GM12878 (cell line): ENCODE results near the gene PRKCB. TPM values are rescaled to one million over a fixed set of nuclear protein-coding genes. Genes with fewer than 3 reads are reported as not detected.

ENCODE experiments used
- ATAC-seq: fragments of 200-7000 bp; cut with Tn5 transposase; 3 replicates; pipeline ENCODE4 v1.9.1; 2020; ENCODE audit warnings: mild to moderate bottlenecking, moderate library complexity
- BruUV-seq: library from RNA; stranded (reverse); fragments of 400-500 nt; replicated peaks from 2 replicates; lab custom pipeline; 2021; lab: Mats Ljungman, UMichigan
- CTCF ChIA-PET: fragments of 300-600 bp; sonication (Branson Sonifier 250); formaldehyde crosslinking; extraction: SDS; loops from one replicate; lab custom pipeline; 2021; ENCODE audit warnings: inconsistent platforms; lab: Yijun Ruan, JAX
- POLR2A ChIA-PET: fragments of 350-600 bp; formaldehyde crosslinking; extraction: SDS; loops from one replicate; lab custom pipeline; 2021; ENCODE audit warnings: inconsistent platforms; lab: Charles Lee
- RAD21 ChIA-PET: fragments of 300-600 bp; sonication (Branson Sonifier 250); formaldehyde crosslinking; loops from one replicate; lab custom pipeline; 2023; ENCODE audit warnings: antibody characterized with exemption; ENCODE audit not compliant: unreplicated experiment; lab: Charles Lee
- SMC1A ChIA-PET: fragments of 300-600 bp; sonication (Branson Sonifier 250); formaldehyde crosslinking; loops from one replicate; lab custom pipeline; 2023; ENCODE audit not compliant: unreplicated experiment, uncharacterized antibody; lab: Charles Lee
- DNase-seq: peaks from one replicate; pipeline ENCODE4 v3.0.0-alpha.2; 2011; ENCODE audit warnings: low read depth, low spot score
- FAIRE-seq: peaks from 3 replicates; lab custom pipeline; 2011; peaks lifted over from hg19 to GRCh38; lab: Jason Lieb, UNC
- H2AFZ ChIP-seq: 2 replicates; pipeline ENCODE4 v1.6.0; 2011; ENCODE audit warnings: low read depth, low read length, control low read depth; ENCODE audit not compliant: control insufficient read depth
- H3K27ac ChIP-seq: 2 replicates; pipeline ENCODE4 v1.5.1; 2011; ENCODE audit warnings: control low read depth; ENCODE audit not compliant: control insufficient read depth, insufficient read depth
- H3K27me3 ChIP-seq, 2 experiments: replicated peaks in 1 of 2; 2 replicates each; pipeline versions ENCODE4 v1.6.0 to v1.6.1; 2011; ENCODE audit warnings: low read length in 1 of 2; ENCODE audit not compliant: control insufficient read depth in 2 of 2, insufficient read depth in 2 of 2
- H3K36me3 ChIP-seq, 2 experiments: 2 replicates each; pipeline ENCODE4 v1.5.1; 2011; ENCODE audit warnings: low read length in 1 of 2; ENCODE audit not compliant: control insufficient read depth in 2 of 2, insufficient read depth in 2 of 2
- H3K4me1 ChIP-seq: 2 replicates; pipeline ENCODE4 v1.6.1; 2011; ENCODE audit warnings: mild to moderate bottlenecking, low read length, moderate library complexity, mixed read lengths; ENCODE audit not compliant: control insufficient read depth, insufficient read depth
- H3K4me2 ChIP-seq: 2 replicates; pipeline ENCODE4 v1.6.0; 2011; ENCODE audit warnings: control low read depth; ENCODE audit not compliant: control insufficient read depth, insufficient read depth
- H3K4me3 ChIP-seq: fragments of 200-600 bp; sonication (generic); 2 replicates; pipeline ENCODE4 v1.5.1; 2016
- H3K79me2 ChIP-seq: 2 replicates; pipeline ENCODE4 v1.6.0; 2011; ENCODE audit warnings: low read length; ENCODE audit not compliant: control insufficient read depth, insufficient read depth
- H3K9ac ChIP-seq: 2 replicates; pipeline ENCODE4 v1.8.0; 2011; ENCODE audit warnings: low read length, control low read depth, mixed read lengths; ENCODE audit not compliant: control insufficient read depth, insufficient read depth
- H3K9me3 ChIP-seq: replicated peaks from 3 replicates; pipeline ENCODE4 v1.5.1; 2011; ENCODE audit warnings: mild to moderate bottlenecking, low read length; ENCODE audit not compliant: control insufficient read depth, insufficient read depth
- H4K20me1 ChIP-seq: 2 replicates; pipeline ENCODE4 v1.6.0; 2011; ENCODE audit not compliant: control insufficient read depth, insufficient read depth
- BHLHE40 ChIP-seq, 2 experiments: fragments of 450-650 bp in 1 of 2; IDR thresholded peaks; 2 replicates each; pipeline ENCODE4 v1.6.1; 2011 to 2017; ENCODE audit warnings: low read depth in 2 of 2, borderline replicate concordance in 1 of 2, improper control_type of control experiment in 1 of 2, low read length in 1 of 2, mild to moderate bottlenecking in 1 of 2
- BMI1 ChIP-seq: fragments of 450-650 bp; IDR thresholded peaks from 2 replicates; pipeline ENCODE4 v1.6.1; 2016; ENCODE audit warnings: mild to moderate bottlenecking, moderate library complexity, borderline replicate concordance
- BRCA1 ChIP-seq: IDR thresholded peaks from 2 replicates; pipeline ENCODE4 v1.6.1; 2011; ENCODE audit warnings: low read depth, low read length, improper control_type of control experiment
- HDAC6 ChIP-seq: fragments of 200-600 bp; sonication (generic); IDR thresholded peaks from one replicate; pipeline ENCODE4 v1.8.0; 2017; ENCODE audit warnings: antibody characterized with exemption; ENCODE audit not compliant: unreplicated experiment
- MXI1 ChIP-seq: fragments of 150-350 bp; IDR thresholded peaks from 2 replicates; pipeline ENCODE4 v1.6.1; 2011; ENCODE audit warnings: low read depth, mild to moderate bottlenecking, inconsistent platforms, low read length, improper control_type of control experiment
- MYB ChIP-seq: fragments of 150-350 bp; IDR thresholded peaks from 2 replicates; pipeline ENCODE4 v1.6.1; 2014; ENCODE audit warnings: mild to moderate bottlenecking, low read depth, low read length, borderline replicate concordance
- NFIC ChIP-seq: IDR thresholded peaks from 2 replicates; pipeline ENCODE4 v1.6.1; 2012; ENCODE audit warnings: low read depth, mild to moderate bottlenecking, inconsistent platforms, low read length, moderate library complexity
- POLR2AphosphoS5 ChIP-seq: IDR thresholded peaks from 2 replicates; pipeline ENCODE4 v1.6.1; 2011; ENCODE audit warnings: mild to moderate bottlenecking, low read length, inconsistent platforms
- YY1 ChIP-seq: IDR thresholded peaks from 2 replicates; pipeline ENCODE4 v1.6.1; 2011; ENCODE audit warnings: low read depth, mild to moderate bottlenecking, low read length
- WGBS: methylation state at CpG from one replicate; pipeline ENCODE4 v1.1.6; 2016; ENCODE audit warnings: low lambda C conversion rate; ENCODE audit not compliant: insufficient replicate concordance, insufficient coverage; ENCODE audit errors: missing lambda C conversion rate; 5-methylcytosine and 5-hydroxymethylcytosine counted together
- in situ Hi-C: fragments of 300-500 bp; cut with MboI; formaldehyde crosslinking; loops from 9 replicates; pipeline ENCODE4 v1.14.3; 2018; ENCODE audit warnings: mixed read lengths
- intact Hi-C: fragments of 100-400 bp; cut with micrococcal nuclease; formaldehyde crosslinking; loops from one replicate; pipeline ENCODE4 v1.14.2; 2022; ENCODE audit not compliant: unreplicated experiment
- polyA plus RNA-seq, 11 experiments: library from polyadenylated mRNA; depleted of rRNA in 4 of 11; unstranded in 6 of 11; stranded (reverse) in 5 of 11; fragments of >200 nt; fragmentation: Nextera tagmentation in 4 of 11; fragmentation: Illumina TruSeq in 1 of 11; extraction: Ambion mirVana in 4 of 11; extraction: Trizol in 1 of 11; gene quantifications; 1 replicate in 1 of 11; 2 replicates in 10 of 11; pipeline versions ENCODE4 v1.2.1 to v1.2.3, GENCODE V29; 2011 to 2016; ENCODE audit warnings: inconsistent platforms in 2 of 11, missing spikeins in 2 of 11, low read depth in 1 of 11
- total RNA-seq, 4 experiments: library from RNA; depleted of rRNA in 3 of 4; stranded (reverse); fragments of >200 nt in 3 of 4; fragmentation: Illumina TruSeq in 1 of 4; extraction: Trizol in 1 of 4; gene quantifications; 2 replicates each; pipeline versions ENCODE4 v1.2.1 to v1.2.3, GENCODE V29; 2013 to 2021
- TF ChIP-seq, protein P1 (sequence below): fragments of 450-650 bp; IDR thresholded peaks from 2 replicates; pipeline ENCODE4 v1.6.1; 2018; ENCODE audit warnings: borderline replicate concordance, mild to moderate bottlenecking; ENCODE audit not compliant: partially characterized antibody
- TF ChIP-seq, protein P2 (sequence below): IDR thresholded peaks from 2 replicates; pipeline ENCODE4 v1.6.1; 2011; ENCODE audit warnings: borderline replicate concordance, low read depth, mild to moderate bottlenecking, moderate library complexity, low read length; ENCODE audit not compliant: insufficient read depth, poor library complexity, severe bottlenecking

PRKCB gene
- total and polyA plus RNA-seq, 10 of the 15 experiments (the other 5 are each of a cell fraction or from before 2014, with no cell fraction given): 21.4 to 158 (median 97.3) TPM

DNA sequence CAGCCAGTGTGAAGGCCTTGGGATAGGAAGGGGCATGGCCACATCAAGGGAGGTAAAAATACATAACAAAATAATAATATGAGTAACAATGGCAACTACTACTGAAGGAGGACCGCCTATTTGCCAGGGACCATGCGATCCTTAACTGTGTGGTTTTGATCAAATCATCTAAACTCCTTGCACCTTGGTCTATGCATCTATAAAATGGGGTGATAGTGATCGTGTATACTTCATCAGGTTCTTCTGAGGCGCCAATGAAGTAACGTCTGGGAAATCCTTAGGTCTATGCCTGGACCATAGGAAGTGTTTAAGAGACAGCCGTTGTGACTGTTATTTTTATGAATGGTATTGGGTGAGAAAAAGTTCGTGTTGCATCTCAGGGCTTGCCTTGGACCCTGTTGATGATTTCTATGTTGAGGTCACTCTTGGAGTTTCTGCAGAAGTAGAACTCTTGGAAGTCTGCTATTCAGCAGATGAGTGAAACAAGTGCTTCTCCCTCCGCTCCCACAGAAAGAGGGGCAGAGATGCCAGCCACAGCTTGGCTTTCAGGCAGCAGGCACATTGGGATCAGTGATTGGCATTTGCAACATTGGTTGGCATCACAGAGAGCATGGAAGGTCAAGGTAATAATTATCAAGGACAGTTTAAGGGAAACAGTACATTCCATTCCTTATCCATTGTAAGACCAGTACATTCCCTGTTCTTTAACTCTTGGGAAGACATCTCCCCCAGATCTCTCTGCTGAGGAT lies 63.1 kb downstream of the PRKCB start:
- no peak overlapping the region for H3K4me3 ChIP-seq
- POLR2A ChIA-PET: interaction anchor here (0.6 kb wide), 1 partner anchor 19 kb away, joined by 5 read pairs; no protein-coding TSS in a partner anchor
- peaks cover 3% of the 10 kb centered on the region; the same call in 1 of the 3 replicates for H3K9me3 ChIP-seq
- H3K4me2 ChIP-seq: no peak overlapping the region
- H4K20me1 ChIP-seq: peaks cover 3% of the 10 kb centered on the region
- 97% methylated on average over 8 of the region's 8 CpGs for WGBS
- H3K27me3 ChIP-seq: no peaks in the 10 kb centered on the region
- H3K36me3 ChIP-seq: peaks cover 2 to 23% of the 10 kb centered on the region in 2 experiments; a peak in 3 of 4 replicates
- DNase-seq: no peak
- SMC1A ChIA-PET: interaction anchor here (30.6 kb wide), 1 partner anchor 37 kb away, joined by 468 read pairs; no protein-coding TSS in a partner anchor
- ATAC-seq: no peak
- CTCF ChIA-PET: no interaction called here
- in situ Hi-C loops (no loop called here), intact Hi-C loops (no loop called here)
- BruUV-seq: no TSS peak
- TF ChIP-seq, protein P1, sequence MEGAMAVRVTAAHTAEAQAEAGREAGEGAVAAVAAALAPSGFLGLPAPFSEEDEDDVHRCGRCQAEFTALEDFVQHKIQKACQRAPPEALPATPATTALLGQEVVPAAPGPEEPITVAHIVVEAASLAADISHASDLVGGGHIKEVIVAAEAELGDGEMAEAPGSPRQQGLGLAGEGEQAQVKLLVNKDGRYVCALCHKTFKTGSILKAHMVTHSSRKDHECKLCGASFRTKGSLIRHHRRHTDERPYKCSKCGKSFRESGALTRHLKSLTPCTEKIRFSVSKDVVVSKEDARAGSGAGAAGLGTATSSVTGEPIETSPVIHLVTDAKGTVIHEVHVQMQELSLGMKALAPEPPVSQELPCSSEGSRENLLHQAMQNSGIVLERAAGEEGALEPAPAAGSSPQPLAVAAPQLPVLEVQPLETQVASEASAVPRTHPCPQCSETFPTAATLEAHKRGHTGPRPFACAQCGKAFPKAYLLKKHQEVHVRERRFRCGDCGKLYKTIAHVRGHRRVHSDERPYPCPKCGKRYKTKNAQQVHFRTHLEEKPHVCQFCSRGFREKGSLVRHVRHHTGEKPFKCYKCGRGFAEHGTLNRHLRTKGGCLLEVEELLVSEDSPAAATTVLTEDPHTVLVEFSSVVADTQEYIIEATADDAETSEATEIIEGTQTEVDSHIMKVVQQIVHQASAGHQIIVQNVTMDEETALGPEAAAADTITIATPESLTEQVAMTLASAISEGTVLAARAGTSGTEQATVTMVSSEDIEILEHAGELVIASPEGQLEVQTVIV: no peak
- no peak for TF ChIP-seq NFIC
- no peak for TF ChIP-seq BRCA1
- TF ChIP-seq POLR2AphosphoS5: no peak
- no peak for TF ChIP-seq HDAC6
- TF ChIP-seq, protein P2, sequence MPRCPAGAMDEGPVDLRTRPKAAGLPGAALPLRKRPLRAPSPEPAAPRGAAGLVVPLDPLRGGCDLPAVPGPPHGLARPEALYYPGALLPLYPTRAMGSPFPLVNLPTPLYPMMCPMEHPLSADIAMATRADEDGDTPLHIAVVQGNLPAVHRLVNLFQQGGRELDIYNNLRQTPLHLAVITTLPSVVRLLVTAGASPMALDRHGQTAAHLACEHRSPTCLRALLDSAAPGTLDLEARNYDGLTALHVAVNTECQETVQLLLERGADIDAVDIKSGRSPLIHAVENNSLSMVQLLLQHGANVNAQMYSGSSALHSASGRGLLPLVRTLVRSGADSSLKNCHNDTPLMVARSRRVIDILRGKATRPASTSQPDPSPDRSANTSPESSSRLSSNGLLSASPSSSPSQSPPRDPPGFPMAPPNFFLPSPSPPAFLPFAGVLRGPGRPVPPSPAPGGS: no peak
- TF ChIP-seq YY1: no peak
- TF ChIP-seq BMI1: no peak
- TF ChIP-seq MXI1: no peak
- no peak for TF ChIP-seq BHLHE40 (IDR thresholded peaks at IDR 0.05; ENCODE audit: borderline replicate concordance in 1 of 2, low read depth in 2 of 2, low read length in 1 of 2)
- TF ChIP-seq MYB: no peak
- peaks cover 64% of the 10 kb centered on the region for H3K79me2 ChIP-seq
- H3K4me1 ChIP-seq: peaks cover 27% of the 10 kb centered on the region
- no peak overlapping the region for H3K9ac ChIP-seq
- no peak overlapping the region for H2AFZ ChIP-seq
- no peak overlapping the region for H3K27ac ChIP-seq
- FAIRE-seq: no peak
- RAD21 ChIA-PET: no interaction called here
